Lower lobe of right lung (tissue), 2 donors: Measurements from ENCODE around the gene AOPEP. TPM values are rescaled to one million over a fixed set of nuclear protein-coding genes. Genes with fewer than 3 reads are reported as not detected.

Source experiments
- ATAC-seq, 2 donors: fragments of 200-7000 bp; cut with Tn5 transposase; one replicate each; pipeline ENCODE4 v1.9.1; 2020 to 2022; ENCODE audit warnings: mild to moderate bottlenecking in 2 of 2, moderate library complexity in 2 of 2
- DNase-seq: peaks from one replicate; pipeline ENCODE4 v3.0.0-alpha.2; 2020
- H3K27ac ChIP-seq: fragments of 200-600 bp; one replicate; pipeline ENCODE4 v1.8.0; 2022
- H3K27me3 ChIP-seq: fragments of 200-600 bp; one replicate; pipeline ENCODE4 v1.8.0; 2022; ENCODE audit warnings: low read depth
- H3K36me3 ChIP-seq: fragments of 200-600 bp; one replicate; pipeline ENCODE4 v1.8.0; 2022; ENCODE audit warnings: mild to moderate bottlenecking
- H3K4me1 ChIP-seq: fragments of 200-600 bp; one replicate; pipeline ENCODE4 v1.8.0; 2022
- H3K4me3 ChIP-seq: fragments of 200-600 bp; one replicate; pipeline ENCODE4 v1.8.0; 2022; ENCODE audit warnings: mild to moderate bottlenecking
- H3K9me3 ChIP-seq: fragments of 200-600 bp; one replicate; pipeline ENCODE4 v1.8.0; 2022
- intact Hi-C: fragments of 100-400 bp; cut with DNase I; formaldehyde crosslinking; loops from one replicate; pipeline ENCODE4 v1.11.0; 2022
- total RNA-seq: library from RNA; stranded (reverse); fragmentation: NEBNext Ultra II Directional; extraction: Animal tissue kit (Norgen Biotek cat#: 25700); gene quantifications from one replicate; pipeline ENCODE4 v1.2.1, GENCODE V29; 2021
- TF ChIP-seq, protein P1 (sequence below): fragments of 200-600 bp; IDR thresholded peaks from one replicate; pipeline ENCODE4 v1.8.0; 2022; ENCODE audit warnings: antibody characterized with exemption, mild to moderate bottlenecking
- donor health status: DM: no; HTN: yes; CAD: no; lungs with severe emphysema.

Gene AOPEP
- total RNA-seq, 1 donor from 2014 or later = 63.7 TPM

DNA sequence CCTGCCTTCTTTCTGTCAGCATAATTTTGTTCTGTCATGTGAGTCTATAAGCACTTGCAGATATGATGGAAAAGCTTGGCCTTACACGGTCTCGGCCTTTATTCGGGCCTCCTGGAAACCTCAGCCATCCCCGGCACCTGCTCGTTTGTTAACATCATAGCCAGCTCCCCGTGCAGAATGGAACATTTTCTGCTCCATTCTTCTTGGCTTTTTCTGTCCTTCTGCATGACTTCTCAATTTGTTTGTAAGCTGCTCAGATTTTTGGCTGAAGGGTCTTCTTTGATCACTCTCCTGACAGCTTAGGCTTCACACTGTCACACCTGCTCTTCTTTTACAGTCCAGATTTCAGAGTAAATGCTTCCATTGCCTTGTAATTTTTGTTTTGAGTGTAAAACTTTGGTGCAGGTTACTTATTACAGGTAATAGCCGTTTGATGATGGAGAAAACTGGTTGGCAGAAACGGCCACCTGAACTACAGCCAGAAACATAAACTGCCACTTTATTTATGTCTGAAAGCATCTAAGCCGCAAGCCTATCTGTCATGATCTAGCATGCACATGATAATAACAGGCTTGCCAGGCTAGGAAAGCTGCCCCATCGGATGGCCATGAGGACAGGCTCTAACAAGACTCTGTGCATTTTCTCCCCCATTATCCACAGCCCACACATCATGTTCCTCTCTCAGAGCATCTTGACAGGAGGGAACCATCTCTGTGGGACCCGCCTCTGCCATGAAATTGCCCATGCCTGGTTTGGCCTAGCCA, 197.0 kb downstream of the AOPEP start:
- intact Hi-C loops = no loop called here
- TF ChIP-seq, protein P1, sequence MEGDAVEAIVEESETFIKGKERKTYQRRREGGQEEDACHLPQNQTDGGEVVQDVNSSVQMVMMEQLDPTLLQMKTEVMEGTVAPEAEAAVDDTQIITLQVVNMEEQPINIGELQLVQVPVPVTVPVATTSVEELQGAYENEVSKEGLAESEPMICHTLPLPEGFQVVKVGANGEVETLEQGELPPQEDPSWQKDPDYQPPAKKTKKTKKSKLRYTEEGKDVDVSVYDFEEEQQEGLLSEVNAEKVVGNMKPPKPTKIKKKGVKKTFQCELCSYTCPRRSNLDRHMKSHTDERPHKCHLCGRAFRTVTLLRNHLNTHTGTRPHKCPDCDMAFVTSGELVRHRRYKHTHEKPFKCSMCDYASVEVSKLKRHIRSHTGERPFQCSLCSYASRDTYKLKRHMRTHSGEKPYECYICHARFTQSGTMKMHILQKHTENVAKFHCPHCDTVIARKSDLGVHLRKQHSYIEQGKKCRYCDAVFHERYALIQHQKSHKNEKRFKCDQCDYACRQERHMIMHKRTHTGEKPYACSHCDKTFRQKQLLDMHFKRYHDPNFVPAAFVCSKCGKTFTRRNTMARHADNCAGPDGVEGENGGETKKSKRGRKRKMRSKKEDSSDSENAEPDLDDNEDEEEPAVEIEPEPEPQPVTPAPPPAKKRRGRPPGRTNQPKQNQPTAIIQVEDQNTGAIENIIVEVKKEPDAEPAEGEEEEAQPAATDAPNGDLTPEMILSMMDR = no peak
- H3K4me1 ChIP-seq = peaks cover 65% of the 10 kb centered on the region
- no peaks in the 10 kb centered on the region for H3K9me3 ChIP-seq
- no peak for ATAC-seq
- H3K27me3 ChIP-seq = no peaks in the 10 kb centered on the region
- no peak overlapping the region for H3K4me3 ChIP-seq
- H3K36me3 ChIP-seq = no peaks in the 10 kb centered on the region
- H3K27ac ChIP-seq = peak overlapping the region; percentile 83
- DNase-seq = no peak

DNA sequence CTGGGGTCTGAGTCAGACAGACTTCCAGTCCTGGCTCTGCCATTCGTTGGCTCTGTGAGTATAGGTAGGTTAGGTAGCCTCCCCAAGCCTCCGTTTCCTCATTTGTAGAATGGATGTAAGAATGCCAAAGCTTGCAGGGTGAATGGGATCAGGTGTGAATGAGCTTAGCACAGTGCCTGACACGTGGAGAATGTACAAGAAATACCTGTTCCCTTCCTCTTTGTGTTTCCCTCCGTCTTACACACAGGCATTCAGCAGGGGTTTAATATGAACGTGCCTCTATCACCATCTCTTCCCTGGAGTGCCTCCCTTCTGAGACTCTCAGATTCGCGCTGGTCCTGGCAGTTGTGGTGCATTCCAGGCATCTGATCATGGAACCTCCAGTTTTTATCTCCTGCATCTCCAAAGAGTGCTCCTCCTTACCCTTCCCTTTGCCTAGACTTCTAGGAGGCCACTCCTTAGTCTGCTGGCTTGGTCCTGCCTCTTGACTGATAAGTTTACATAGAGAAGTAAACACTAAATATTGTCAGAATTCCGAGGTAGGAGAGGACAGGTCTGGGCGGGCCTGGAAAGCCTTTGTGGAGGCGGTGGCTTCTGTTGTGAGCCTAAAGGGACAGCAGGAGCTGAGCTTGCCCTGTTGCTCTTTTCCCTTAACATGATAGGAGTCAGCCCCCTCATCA, 199.4 kb downstream of the AOPEP start:
- TF ChIP-seq, protein P1 = no peak
- ATAC-seq (peak; percentile 57 to 71), DNase-seq (peak; percentile 53)
- H3K27ac ChIP-seq = peak overlapping the region; percentile 60
- intact Hi-C loops = no loop called here
- no peaks in the 10 kb centered on the region for H3K9me3 ChIP-seq
- no peaks in the 10 kb centered on the region for H3K27me3 ChIP-seq
- peaks cover 52% of the 10 kb centered on the region for H3K4me1 ChIP-seq
- no peak overlapping the region for H3K4me3 ChIP-seq
- no peaks in the 10 kb centered on the region for H3K36me3 ChIP-seq

DNA sequence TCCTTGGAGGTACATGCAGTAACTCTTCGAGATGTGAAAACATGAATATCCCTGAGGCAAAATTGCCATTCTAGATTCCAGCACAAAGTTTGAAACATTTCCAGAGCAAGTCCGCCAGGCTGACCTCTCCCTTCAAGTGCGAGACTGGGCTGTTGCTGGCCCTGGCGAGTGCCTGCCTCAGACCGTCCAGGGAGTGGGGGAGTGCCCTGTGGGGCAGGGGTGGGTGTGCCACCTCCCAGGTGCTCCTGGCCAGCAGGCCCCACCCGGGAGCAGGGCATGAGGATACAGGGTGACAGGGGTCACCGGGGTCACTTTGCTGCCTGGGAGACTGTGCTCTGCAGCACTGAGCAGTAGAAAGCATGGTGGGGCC, 199.9 kb downstream of the AOPEP start:
- peak overlapping the region; percentile 60 for H3K27ac ChIP-seq
- H3K9me3 ChIP-seq = no peaks in the 10 kb centered on the region
- ATAC-seq = peak; percentile 32 to 50
- H3K27me3 ChIP-seq = no peaks in the 10 kb centered on the region
- intact Hi-C loops = no loop called here
- peaks cover 46% of the 10 kb centered on the region for H3K4me1 ChIP-seq
- TF ChIP-seq, protein P1 = no peak
- H3K36me3 ChIP-seq = no peaks in the 10 kb centered on the region
- DNase-seq = no peak
- H3K4me3 ChIP-seq = no peak overlapping the region

DNA sequence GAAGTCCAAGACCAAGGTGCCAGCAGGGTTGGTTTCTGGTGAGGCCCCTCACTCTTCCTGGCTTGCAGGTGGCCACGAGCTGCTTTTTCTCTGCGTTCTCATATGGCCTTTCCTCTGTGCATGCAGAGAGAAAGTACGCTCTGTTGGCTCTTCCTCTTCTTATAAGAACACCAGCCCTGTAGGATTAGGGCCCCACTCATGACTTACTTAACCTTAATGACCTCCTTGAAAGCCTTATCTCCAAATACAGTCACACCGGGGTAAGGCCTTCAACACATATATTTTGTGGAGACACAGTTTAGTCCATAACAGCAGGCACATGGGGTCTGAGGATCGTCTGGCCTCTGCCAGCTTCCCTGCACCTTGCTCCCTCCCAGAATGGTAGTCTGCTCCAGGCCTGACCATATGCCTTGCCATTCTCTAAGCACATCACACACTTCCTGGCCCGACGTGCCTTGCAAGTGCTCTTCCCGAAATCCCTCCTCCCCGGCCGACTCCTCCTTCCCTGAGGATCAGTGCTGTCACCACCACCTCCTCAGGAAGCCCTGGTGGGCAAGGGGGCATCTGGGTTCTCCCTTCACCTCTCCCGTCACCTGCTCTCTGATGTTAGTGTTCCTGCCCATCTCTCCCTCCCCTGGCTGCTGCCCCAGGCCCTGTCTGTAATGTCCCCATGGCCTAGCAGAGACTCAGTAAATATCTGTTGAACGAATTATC, 200.7 kb downstream of the AOPEP start:
- Histone ChIP-seq H3K27me3 (no peaks in the 10 kb centered on the region), H3K9me3 (no peaks in the 10 kb centered on the region), H3K4me1 (peaks cover 38% of the 10 kb centered on the region), H3K27ac (peak overlapping the region; percentile 60), H3K36me3 (no peaks in the 10 kb centered on the region), H3K4me3 (no peak overlapping the region)
- intact Hi-C loops = no loop called here
- no peak for DNase-seq
- TF ChIP-seq, protein P1 = no peak
- ATAC-seq = no peak

DNA sequence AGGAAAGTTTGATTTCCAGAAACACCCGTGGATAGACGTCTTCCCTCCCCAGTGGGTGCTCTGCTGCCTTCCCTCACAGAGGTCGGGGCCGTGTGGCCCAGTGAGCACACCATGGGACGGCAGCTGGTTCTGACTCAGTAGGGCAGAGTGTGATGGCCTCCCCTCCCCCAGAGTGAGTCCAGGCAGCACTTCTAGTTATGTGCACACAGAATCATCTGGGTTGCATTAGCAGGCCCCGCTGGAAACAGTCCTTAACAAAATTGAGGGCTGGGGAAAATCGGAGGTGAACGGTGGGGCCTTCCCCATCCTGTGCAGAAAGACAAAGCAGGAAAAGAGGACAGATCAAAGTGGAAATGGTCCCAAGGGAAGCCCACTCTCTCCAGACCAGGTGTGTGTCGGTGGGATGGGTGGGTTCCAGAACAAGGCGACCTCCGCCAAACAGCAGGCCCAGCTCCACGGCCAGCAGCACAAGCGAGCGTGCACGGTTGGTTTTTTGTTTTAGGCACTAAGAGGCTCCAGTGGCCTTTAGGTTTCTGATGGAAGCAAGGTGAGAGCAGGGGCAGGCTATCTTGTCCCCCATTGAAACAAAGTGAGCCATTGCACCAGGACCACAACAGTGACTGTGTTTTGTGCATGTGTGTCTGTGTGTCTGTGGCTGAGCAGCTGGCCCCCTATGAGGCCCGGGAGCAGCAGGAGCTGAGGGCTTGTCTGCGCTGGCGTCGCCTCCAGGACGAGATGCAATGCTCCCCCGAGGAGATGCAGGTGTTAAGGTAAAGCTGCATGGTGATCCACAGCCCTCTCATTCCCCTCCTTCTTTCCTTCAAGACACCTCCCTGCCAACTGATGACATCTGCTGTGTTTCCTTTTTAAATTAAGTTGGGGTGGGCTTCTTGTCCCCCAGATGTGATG, 201.5 kb downstream of the AOPEP start:
- no peak for DNase-seq
- Histone ChIP-seq H3K27ac (peak overlapping the region; percentile 34), H3K4me3 (no peak overlapping the region), H3K27me3 (no peaks in the 10 kb centered on the region), H3K36me3 (no peaks in the 10 kb centered on the region), H3K4me1 (peaks cover 30% of the 10 kb centered on the region), H3K9me3 (no peaks in the 10 kb centered on the region)
- TF ChIP-seq, protein P1 = no peak
- no peak for ATAC-seq
- intact Hi-C loops = no loop called here
